Measurements from ENCODE around the gene BRD3. TPM values are rescaled to one million over a fixed set of nuclear protein-coding genes. Genes with fewer than 3 reads are reported as not detected.

BRD3 gene
- total and polyA plus RNA-seq, 2 of the 8 experiments (the other 6 are each of a cell fraction or from before 2014, with no cell fraction given): 31.0 to 82.7 TPM

GRCh38 chr9:133986774-133987445 is 80.9 kb downstream of the BRD3 start:
- ChIA-PET POLR2A (ENCODE audit: partially characterized antibody) (no interaction called here), CTCF (ENCODE audit: partially characterized antibody) (interaction anchor here (1.1 kb wide), 1 partner anchor 183 kb away, joined by 3 read pairs; no protein-coding TSS in a partner anchor)
- H3K36me3 ChIP-seq (ENCODE audit: control insufficient read depth in 2 of 4, insufficient read depth in 4 of 4, low read length in 3 of 4): no peaks in the 10 kb centered on the region
- no peak overlapping the region for H3K9ac ChIP-seq (replicated peaks in 1 of 4; ENCODE audit: extremely low read depth in 1 of 4, low read depth in 3 of 4, low read length in 3 of 4)
- H3K4me1 ChIP-seq (replicated peaks in 1 of 4; ENCODE audit: control insufficient read depth in 3 of 4, insufficient read depth in 4 of 4, low read length in 3 of 4): peaks cover 0 to 19% (median 10%) of the 10 kb centered on the region in 4 experiments; a peak in 5 of 7 replicates
- no peak overlapping the region for H3K4me2 ChIP-seq (ENCODE audit: insufficient read depth in 1 of 2, low read depth in 2 of 2, low read length in 2 of 2)
- H3K14ac ChIP-seq (ENCODE audit: insufficient read length): no peak overlapping the region
- no peak overlapping the region for H3K27ac ChIP-seq (ENCODE audit: low read depth, low read length)
- H2BK5ac ChIP-seq (ENCODE audit: low read depth, low read length): 0 out of 2 replicates have a peak overlapping the region, but pooled peaks have one; percentile 35
- H2BK15ac ChIP-seq (ENCODE audit: low read length): no peak overlapping the region
- H3K79me2 ChIP-seq (ENCODE audit: control insufficient read depth in 1 of 2, insufficient read depth in 2 of 2, low read length in 2 of 2): peaks cover 20 to 86% of the 10 kb centered on the region in 2 experiments; a peak in 3 of 4 replicates
- H3K4me3 ChIP-seq (ENCODE audit: extremely low read depth in 1 of 4, insufficient read depth in 2 of 4, low read depth in 3 of 4, low read length in 4 of 4): no peak overlapping the region
- no peak overlapping the region for H4K8ac ChIP-seq (ENCODE audit: extremely low read depth, insufficient read depth, low read length)
- no peak overlapping the region for H3K56ac ChIP-seq (replicated peaks; ENCODE audit: insufficient read length, low read depth, low read length)
- no peak overlapping the region for H3K18ac ChIP-seq (ENCODE audit: extremely low read depth, low read length)
- no peak overlapping the region for H4K91ac ChIP-seq (replicated peaks; ENCODE audit: insufficient read length, low read length)
- H2BK20ac ChIP-seq (ENCODE audit: low read length): no peak overlapping the region
- H2BK120ac ChIP-seq (replicated peaks; ENCODE audit: low read depth, low read length): no peak overlapping the region
- H4K20me1 ChIP-seq (replicated peaks in 1 of 2; ENCODE audit: control insufficient read depth in 1 of 2, insufficient read depth in 2 of 2, low read length in 2 of 2): peaks cover 29 to 36% of the 10 kb centered on the region in 2 experiments
- no peaks in the 10 kb centered on the region for H3K27me3 ChIP-seq (replicated peaks in 1 of 4; ENCODE audit: control insufficient read depth in 3 of 4, extremely low read depth in 1 of 4, insufficient read depth in 3 of 4, low read length in 3 of 4)
- TF ChIP-seq CHD1 (IDR thresholded peaks at IDR 0.05; ENCODE audit: low read depth, low read length) (no peak), RNF2 (IDR thresholded peaks at IDR 0.05; ENCODE audit: borderline replicate concordance, low read depth, low read length, missing control alignments, poor library complexity, severe bottlenecking) (no peak), TAF1 (IDR thresholded peaks at IDR 0.05; ENCODE audit: low read depth, low read length) (no peak), BCL11A (IDR thresholded peaks at IDR 0.05; ENCODE audit: low read depth in 2 of 2, low read length in 2 of 2) (no peak), EGR1 (IDR thresholded peaks at IDR 0.05; ENCODE audit: borderline replicate concordance, low read depth, low read length) (no peak)
- DNase-seq (ENCODE audit: low read depth in 1 of 2, low spot score in 2 of 2) (no peak), FAIRE-seq (no peak)
- H3K23me2 ChIP-seq (ENCODE audit: low read depth, low read length): peaks cover 2% of the 10 kb centered on the region; the same call in 1 of the 2 replicates
- no peak overlapping the region for H3K23ac ChIP-seq (ENCODE audit: insufficient read length)
- no peak overlapping the region for H2AK5ac ChIP-seq (ENCODE audit: low read depth, low read length)
- no peak overlapping the region for H2AFZ ChIP-seq (ENCODE audit: low read length)
- no peak overlapping the region for H3K4ac ChIP-seq (replicated peaks; ENCODE audit: insufficient read length, low read depth, low read length)
- no peaks in the 10 kb centered on the region for H3K9me3 ChIP-seq (ENCODE audit: insufficient read depth in 2 of 2, low read depth in 1 of 2, low read length in 1 of 2)
- no peak overlapping the region for H4K5ac ChIP-seq (ENCODE audit: insufficient read length, low read depth, low read length)
- H2BK12ac ChIP-seq (ENCODE audit: low read depth, low read length): no peak overlapping the region
- 87% methylated on average over 13 of the region's 13 CpGs; no CpG with 5 or more reads in 1 of the 2 experiments for WGBS, 2 experiments (ENCODE audit: extremely low coverage in 1 of 2, insufficient coverage in 1 of 2, insufficient read length in 1 of 2, insufficient replicate concordance in 2 of 2, low coverage in 1 of 2, low lambda C conversion rate in 2 of 2, missing lambda C conversion rate in 1 of 2)
- peaks cover 17% of the 10 kb centered on the region for H3K79me1 ChIP-seq (ENCODE audit: low read depth, low read length)
